Stimulated activated CD8-positive, alpha-beta memory T cell treated with anti-CD3 and anti-CD28 coated beads, Interleukin-15, amount 100 ng/mL, for 48 hours (primary cell): ENCODE data around the gene UNC5A.

Source experiments
- DNase-seq, 2 donors: peaks; one replicate each; pipeline ENCODE4 v3.0.0-alpha.2; 2020; ENCODE audit warnings: low read depth in 2 of 2

Gene UNC5A

GRCh38 chr5:176894298-176894697, 83.9 kb downstream of the UNC5A start:
- DNase-seq, result no peak

GRCh38 chr5:176895831-176896230, 85.5 kb downstream of the UNC5A start:
- DNase-seq, result no peak

- DNase-seq, result no peak
Measured at GRCh38 chr5:176897263-176897662, 86.9 kb downstream of the UNC5A start.

- DNase-seq, result no peak
Measured at GRCh38 chr5:176899296-176899891, 89.0 kb downstream of the UNC5A start, which contains the start of gene HK3. Gene HK3, minus strand, starts transcription at chr5:176899346. Its CDS starts 3,187 bp downstream, at chr5:176896159.

- DNase-seq, result no peak
Measured at GRCh38 chr5:176899946-176900779, 89.8 kb downstream of the UNC5A start.

- no peak for DNase-seq
Measured at GRCh38 chr5:176900780-176901204, 90.4 kb downstream of the UNC5A start.

GRCh38 chr5:176901260-176902101, 91.1 kb downstream of the UNC5A start:
- peak in 1 of 2 donors; percentile 5 for DNase-seq

GRCh38 chr5:176902102-176902814, 91.9 kb downstream of the UNC5A start:
- no peak for DNase-seq

- no peak for DNase-seq
Measured at GRCh38 chr5:176902911-176903664, 92.7 kb downstream of the UNC5A start.

- no peak for DNase-seq
Measured at GRCh38 chr5:176904276-176904675, 93.9 kb downstream of the UNC5A start.

- DNase-seq, result no peak
Measured at GRCh38 chr5:176906126-176906525, 95.8 kb downstream of the UNC5A start.

GRCh38 chr5:176906796-176907195, 96.4 kb downstream of the UNC5A start:
- no peak for DNase-seq

- no peak for DNase-seq
Measured at GRCh38 chr5:176908675-176909368, 98.5 kb downstream of the UNC5A start.

- no peak for DNase-seq
Measured at GRCh38 chr5:176912115-176912514, 101.8 kb downstream of the UNC5A start.

- no peak for DNase-seq
Measured at GRCh38 chr5:176915906-176916305, 105.5 kb downstream of the UNC5A start.

GRCh38 chr5:176916337-176916736, 106.0 kb downstream of the UNC5A start:
- DNase-seq, result no peak

- no peak for DNase-seq
Measured at GRCh38 chr5:176918613-176919012, 108.3 kb downstream of the UNC5A start.

- DNase-seq, result no peak
Measured at GRCh38 chr5:176921714-176922113, 111.4 kb downstream of the UNC5A start.

- DNase-seq, result no peak
Measured at GRCh38 chr5:176922817-176923216, 112.5 kb downstream of the UNC5A start.

- DNase-seq, result no peak
Measured at GRCh38 chr5:176927562-176927961, 117.2 kb downstream of the UNC5A start.
